Lower lobe of right lung (tissue), 2 donors: ENCODE data around the gene ACTL6B. TPM values are rescaled to one million over a fixed set of nuclear protein-coding genes. Genes with fewer than 3 reads are reported as not detected.

Experiments
- ATAC-seq, 2 donors: fragments of 200-7000 bp; cut with Tn5 transposase; one replicate each; pipeline ENCODE4 v1.9.1; 2020 to 2022; ENCODE audit warnings: mild to moderate bottlenecking in 2 of 2, moderate library complexity in 2 of 2
- DNase-seq: peaks from one replicate; pipeline ENCODE4 v3.0.0-alpha.2; 2020
- H3K27ac ChIP-seq: fragments of 200-600 bp; one replicate; pipeline ENCODE4 v1.8.0; 2022
- H3K27me3 ChIP-seq: fragments of 200-600 bp; one replicate; pipeline ENCODE4 v1.8.0; 2022; ENCODE audit warnings: low read depth
- H3K36me3 ChIP-seq: fragments of 200-600 bp; one replicate; pipeline ENCODE4 v1.8.0; 2022; ENCODE audit warnings: mild to moderate bottlenecking
- H3K4me1 ChIP-seq: fragments of 200-600 bp; one replicate; pipeline ENCODE4 v1.8.0; 2022
- H3K4me3 ChIP-seq: fragments of 200-600 bp; one replicate; pipeline ENCODE4 v1.8.0; 2022; ENCODE audit warnings: mild to moderate bottlenecking
- H3K9me3 ChIP-seq: fragments of 200-600 bp; one replicate; pipeline ENCODE4 v1.8.0; 2022
- CTCF ChIP-seq: fragments of 200-600 bp; IDR thresholded peaks from one replicate; pipeline ENCODE4 v1.8.0; 2022; ENCODE audit warnings: antibody characterized with exemption, mild to moderate bottlenecking
- intact Hi-C: fragments of 100-400 bp; cut with DNase I; formaldehyde crosslinking; loops from one replicate; pipeline ENCODE4 v1.11.0; 2022
- total RNA-seq: library from RNA; stranded (reverse); fragmentation: NEBNext Ultra II Directional; extraction: Animal tissue kit (Norgen Biotek cat#: 25700); gene quantifications from one replicate; pipeline ENCODE4 v1.2.1, GENCODE V29; 2021
- donor health status: DM: no; HTN: yes; CAD: no; lungs with severe emphysema.

Gene ACTL6B
- total RNA-seq, 1 donor from 2014 or later = not detected

DNA sequence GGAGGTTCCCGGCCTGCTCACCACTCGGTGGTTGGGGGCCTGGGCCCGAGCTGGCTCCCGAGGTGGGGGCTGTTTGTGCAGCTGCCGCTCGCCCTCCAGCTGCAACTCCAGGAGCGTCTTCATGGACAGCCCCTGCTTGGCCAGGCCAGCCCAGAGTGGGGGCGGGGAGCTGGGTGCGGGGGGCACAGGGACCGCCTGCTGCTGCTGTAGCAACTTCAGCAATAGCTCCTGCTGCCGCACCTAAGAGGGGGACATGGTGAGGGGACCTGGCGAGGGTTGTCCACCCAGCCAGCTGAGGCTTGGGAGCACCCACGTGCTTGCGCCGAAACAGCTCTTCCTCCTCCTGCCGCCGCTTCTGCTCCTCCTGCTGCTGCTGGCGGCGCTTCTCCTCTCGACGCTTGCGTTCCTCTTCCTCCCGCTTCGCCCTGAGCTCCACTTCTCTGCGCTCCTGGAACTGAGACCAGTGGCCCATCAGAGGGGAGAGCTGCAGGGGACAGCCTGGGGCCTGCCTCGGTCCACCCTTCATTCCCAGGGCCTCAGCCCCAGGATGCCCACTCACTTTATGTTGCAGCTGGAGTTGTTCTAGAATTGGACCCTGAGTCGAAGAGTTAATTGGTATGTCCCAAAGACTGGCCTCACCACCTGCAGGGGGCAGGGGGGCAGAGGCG, 26.9 kb upstream of the ACTL6B start:
- H3K27me3 ChIP-seq = no peaks in the 10 kb centered on the region
- ATAC-seq = no peak
- no peak for TF ChIP-seq CTCF
- no peak overlapping the region for H3K27ac ChIP-seq
- DNase-seq = peak; percentile 46
- peaks cover 24% of the 10 kb centered on the region for H3K4me1 ChIP-seq
- H3K36me3 ChIP-seq = peaks cover 100% of the 10 kb centered on the region
- intact Hi-C loops = no loop called here
- no peak overlapping the region for H3K4me3 ChIP-seq
- H3K9me3 ChIP-seq = no peaks in the 10 kb centered on the region

DNA sequence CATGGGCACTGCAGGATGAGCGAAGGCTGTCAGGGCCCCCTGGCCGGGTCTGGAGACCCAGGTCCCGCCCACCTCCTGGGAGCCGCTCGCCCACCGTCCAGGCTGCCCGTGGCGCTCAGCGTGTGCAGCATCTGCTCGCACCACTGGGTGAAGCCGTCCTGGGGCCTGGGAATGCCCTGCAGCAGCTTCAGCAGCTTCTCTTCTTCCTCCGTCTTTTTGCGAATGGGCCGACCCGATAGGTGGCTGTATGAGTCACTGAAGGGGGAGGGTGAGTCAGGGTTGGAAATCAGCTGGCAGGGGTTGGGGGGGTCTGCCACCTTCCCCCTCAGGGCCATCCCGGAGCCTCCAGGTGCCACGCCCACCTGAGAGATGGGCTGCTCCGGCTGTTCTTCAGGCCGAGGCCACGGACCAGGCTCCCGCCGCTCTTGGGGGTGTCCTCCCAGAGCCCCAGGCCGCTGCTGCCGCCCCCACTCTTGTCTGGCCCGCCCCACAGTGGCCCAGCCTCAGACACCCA, 26.0 kb upstream of the ACTL6B start:
- Histone ChIP-seq H3K36me3 (peaks cover 100% of the 10 kb centered on the region), H3K4me1 (peaks cover 24% of the 10 kb centered on the region), H3K27me3 (no peaks in the 10 kb centered on the region), H3K9me3 (no peaks in the 10 kb centered on the region), H3K4me3 (no peak overlapping the region), H3K27ac (no peak overlapping the region)
- intact Hi-C loops = no loop called here
- no peak for DNase-seq
- no peak for TF ChIP-seq CTCF
- no peak for ATAC-seq

GRCh38 chr7:100681491-100682227, 25.4 kb upstream of the ACTL6B start:
- Histone ChIP-seq H3K27ac (no peak overlapping the region), H3K4me3 (no peak overlapping the region)
- intact Hi-C loops = no loop called here

DNA sequence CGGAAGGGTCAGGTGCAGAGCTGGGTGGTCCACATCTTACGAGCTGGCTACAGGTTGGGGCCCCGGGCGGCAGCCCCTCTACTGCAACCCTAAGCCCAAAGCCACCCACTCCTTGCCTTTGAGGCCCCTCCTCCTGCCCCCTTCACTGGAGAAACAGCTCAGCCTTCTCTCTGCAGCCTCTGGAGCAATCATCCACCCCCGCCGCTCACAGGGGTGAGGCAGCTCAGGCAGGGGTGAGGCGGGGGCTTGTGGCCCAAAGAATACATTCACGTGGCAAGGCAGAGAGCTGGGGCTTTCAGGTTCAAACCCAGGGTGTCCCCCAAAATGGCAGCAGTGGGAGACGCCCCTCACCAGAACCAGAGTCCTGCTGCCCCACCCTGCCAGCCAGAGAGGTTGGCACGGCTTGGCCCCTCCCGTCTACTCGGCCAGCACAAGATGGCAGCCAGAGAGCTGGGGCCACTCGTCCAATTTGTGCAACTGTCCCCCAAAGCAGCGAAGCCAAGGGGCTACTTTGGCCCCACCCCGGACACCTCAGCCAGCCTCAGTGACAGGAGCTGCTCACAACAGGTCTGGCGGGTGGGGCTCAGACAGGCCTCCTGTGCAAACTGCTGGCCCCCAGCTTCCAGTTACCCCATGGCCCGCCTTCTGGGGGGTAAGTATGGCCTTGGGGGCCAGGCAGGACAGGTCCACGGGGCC, 24.5 kb upstream of the ACTL6B start:
- no peak for ATAC-seq

More at GRCh38 chr7:100681491-100682227, 25.4 kb upstream of the ACTL6B start:
- no peak for TF ChIP-seq CTCF
- H3K36me3 ChIP-seq = peaks cover 100% of the 10 kb centered on the region
- no peaks in the 10 kb centered on the region for H3K27me3 ChIP-seq
- ATAC-seq (no peak), DNase-seq (no peak)
- no peaks in the 10 kb centered on the region for H3K9me3 ChIP-seq
- peaks cover 25% of the 10 kb centered on the region for H3K4me1 ChIP-seq

More for the DNA sequence above, 24.5 kb upstream of the ACTL6B start:
- Histone ChIP-seq H3K36me3 (peaks cover 95% of the 10 kb centered on the region), H3K4me3 (no peak overlapping the region), H3K4me1 (peaks cover 34% of the 10 kb centered on the region), H3K9me3 (no peaks in the 10 kb centered on the region), H3K27me3 (no peaks in the 10 kb centered on the region), H3K27ac (no peak overlapping the region)
- no peak for TF ChIP-seq CTCF
- intact Hi-C loops = no loop called here
- DNase-seq = peak; percentile 46
